Measurements from ENCODE around the gene DYRK2. TPM values are rescaled to one million over a fixed set of nuclear protein-coding genes. Genes with fewer than 3 reads are reported as not detected.
A peak's percentile ranks its signal among the peaks of the same experiment; 100 is the strongest.

The DYRK2 gene
- total RNA-seq, 1 donor from 2014 or later: 48.1 TPM

- H3K9me3 Mint-ChIP-seq (ENCODE audit: low read depth): no peaks in the 10 kb centered on the region
- H3K27ac Mint-ChIP-seq: no peak overlapping the region
- DNase-seq (ENCODE audit: low spot score, unreplicated experiment): no peak
- H3K4me1 Mint-ChIP-seq (ENCODE audit: low read depth): peaks cover 10% of the 10 kb centered on the region
- no peak overlapping the region for H3K4me3 Mint-ChIP-seq (ENCODE audit: low read depth)
- TF ChIP-seq, protein P1, sequence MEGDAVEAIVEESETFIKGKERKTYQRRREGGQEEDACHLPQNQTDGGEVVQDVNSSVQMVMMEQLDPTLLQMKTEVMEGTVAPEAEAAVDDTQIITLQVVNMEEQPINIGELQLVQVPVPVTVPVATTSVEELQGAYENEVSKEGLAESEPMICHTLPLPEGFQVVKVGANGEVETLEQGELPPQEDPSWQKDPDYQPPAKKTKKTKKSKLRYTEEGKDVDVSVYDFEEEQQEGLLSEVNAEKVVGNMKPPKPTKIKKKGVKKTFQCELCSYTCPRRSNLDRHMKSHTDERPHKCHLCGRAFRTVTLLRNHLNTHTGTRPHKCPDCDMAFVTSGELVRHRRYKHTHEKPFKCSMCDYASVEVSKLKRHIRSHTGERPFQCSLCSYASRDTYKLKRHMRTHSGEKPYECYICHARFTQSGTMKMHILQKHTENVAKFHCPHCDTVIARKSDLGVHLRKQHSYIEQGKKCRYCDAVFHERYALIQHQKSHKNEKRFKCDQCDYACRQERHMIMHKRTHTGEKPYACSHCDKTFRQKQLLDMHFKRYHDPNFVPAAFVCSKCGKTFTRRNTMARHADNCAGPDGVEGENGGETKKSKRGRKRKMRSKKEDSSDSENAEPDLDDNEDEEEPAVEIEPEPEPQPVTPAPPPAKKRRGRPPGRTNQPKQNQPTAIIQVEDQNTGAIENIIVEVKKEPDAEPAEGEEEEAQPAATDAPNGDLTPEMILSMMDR (IDR thresholded peaks at IDR 0.05; ENCODE audit: unreplicated experiment): no peak
- H3K36me3 Mint-ChIP-seq (ENCODE audit: insufficient read depth): peaks cover 31% of the 10 kb centered on the region
- no peaks in the 10 kb centered on the region for H3K27me3 Mint-ChIP-seq
Observed at GRCh38 chr12:67655829-67656228, 7.3 kb downstream of the DYRK2 start.

DNA sequence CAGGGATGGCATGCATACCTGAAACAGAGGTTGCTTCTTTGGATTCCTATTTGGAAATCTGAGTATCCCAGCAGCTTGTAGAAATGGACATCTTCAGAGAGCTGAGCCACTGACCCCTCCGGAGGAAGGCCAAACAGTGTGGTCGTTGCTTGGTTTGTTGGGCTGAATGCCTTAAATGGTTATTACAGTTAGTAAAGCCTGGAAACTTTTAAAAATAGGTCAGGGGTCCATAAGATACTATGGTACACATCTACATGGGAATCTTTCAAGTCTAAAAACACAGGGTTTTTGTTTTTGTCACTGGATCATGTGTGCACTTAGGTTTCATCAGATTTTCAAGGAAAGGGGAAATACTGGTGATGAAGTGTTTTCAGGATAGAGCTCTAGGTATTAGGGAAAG is 7.7 kb downstream of the DYRK2 start:
- Mint-ChIP-seq H3K9me3 (ENCODE audit: low read depth) (no peaks in the 10 kb centered on the region), H3K27ac (no peak overlapping the region), H3K4me3 (ENCODE audit: low read depth) (no peak overlapping the region)

DNA sequence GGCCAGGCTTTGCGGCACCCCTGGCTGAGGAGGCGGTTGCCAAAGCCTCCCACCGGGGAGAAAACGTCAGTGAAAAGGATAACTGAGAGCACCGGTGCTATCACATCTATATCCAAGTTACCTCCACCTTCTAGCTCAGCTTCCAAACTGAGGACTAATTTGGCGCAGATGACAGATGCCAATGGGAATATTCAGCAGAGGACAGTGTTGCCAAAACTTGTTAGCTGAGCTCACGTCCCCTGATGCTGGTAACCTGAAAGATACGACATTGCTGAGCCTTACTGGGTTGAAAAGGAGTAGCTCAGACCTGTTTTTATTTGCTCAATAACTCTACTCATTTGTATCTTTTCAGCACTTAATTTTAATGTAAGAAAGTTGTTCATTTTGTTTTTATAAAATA is 9.9 kb downstream of the DYRK2 start:
- Mint-ChIP-seq H3K9me3 (ENCODE audit: low read depth) (no peaks in the 10 kb centered on the region), H3K4me1 (ENCODE audit: low read depth) (peaks cover 3% of the 10 kb centered on the region), H3K27me3 (no peaks in the 10 kb centered on the region), H3K36me3 (ENCODE audit: insufficient read depth) (peaks cover 27% of the 10 kb centered on the region), H3K4me3 (ENCODE audit: low read depth) (no peak overlapping the region), H3K27ac (no peak overlapping the region)
- DNase-seq (ENCODE audit: low spot score, unreplicated experiment): no peak
- TF ChIP-seq, protein P1 (IDR thresholded peaks at IDR 0.05; ENCODE audit: unreplicated experiment): no peak

More for the DNA sequence above, 7.7 kb downstream of the DYRK2 start:
- Mint-ChIP-seq H3K36me3 (ENCODE audit: insufficient read depth) (peaks cover 29% of the 10 kb centered on the region), H3K27me3 (no peaks in the 10 kb centered on the region), H3K4me1 (ENCODE audit: low read depth) (peaks cover 7% of the 10 kb centered on the region)
- TF ChIP-seq, protein P1 (IDR thresholded peaks at IDR 0.05; ENCODE audit: unreplicated experiment): no peak
- DNase-seq (ENCODE audit: low spot score, unreplicated experiment): no peak

DNA sequence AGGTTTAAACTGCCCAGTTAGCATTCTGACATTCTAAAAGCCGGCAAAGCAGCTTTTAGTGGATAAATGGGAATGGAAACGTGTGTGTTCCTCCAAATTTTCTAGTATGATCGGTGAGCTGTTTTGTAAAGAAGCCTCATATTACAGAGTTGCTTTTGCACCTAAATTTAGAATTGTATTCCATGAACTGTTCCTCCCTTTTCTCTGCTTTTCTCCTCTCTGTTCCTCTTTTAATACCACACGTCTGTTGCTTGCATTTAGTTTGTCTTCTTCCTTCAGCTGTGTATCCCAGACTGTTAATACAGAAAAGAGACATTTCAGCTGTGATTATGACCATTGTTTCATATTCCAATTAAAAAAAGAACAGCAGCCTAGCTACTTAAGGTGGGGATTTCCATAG is 10.7 kb downstream of the DYRK2 start:
- DNase-seq (ENCODE audit: low spot score, unreplicated experiment): no peak
- TF ChIP-seq, protein P1 (IDR thresholded peaks at IDR 0.05; ENCODE audit: unreplicated experiment): no peak
- no peaks in the 10 kb centered on the region for H3K9me3 Mint-ChIP-seq (ENCODE audit: low read depth)
- H3K36me3 Mint-ChIP-seq (ENCODE audit: insufficient read depth): peaks cover 24% of the 10 kb centered on the region
- peak overlapping the region; percentile 1 for H3K27ac Mint-ChIP-seq
- no peaks in the 10 kb centered on the region for H3K27me3 Mint-ChIP-seq
- peaks cover 3% of the 10 kb centered on the region for H3K4me1 Mint-ChIP-seq (ENCODE audit: low read depth)
- no peak overlapping the region for H3K4me3 Mint-ChIP-seq (ENCODE audit: low read depth)

- TF ChIP-seq, protein P1 (IDR thresholded peaks at IDR 0.05; ENCODE audit: unreplicated experiment): no peak
- peaks cover 18% of the 10 kb centered on the region for H3K36me3 Mint-ChIP-seq (ENCODE audit: insufficient read depth)
- no peaks in the 10 kb centered on the region for H3K27me3 Mint-ChIP-seq
- H3K27ac Mint-ChIP-seq: no peak overlapping the region
- no peak for DNase-seq (ENCODE audit: low spot score, unreplicated experiment)
- H3K4me1 Mint-ChIP-seq (ENCODE audit: low read depth): peaks cover 2% of the 10 kb centered on the region
- no peaks in the 10 kb centered on the region for H3K9me3 Mint-ChIP-seq (ENCODE audit: low read depth)
- H3K4me3 Mint-ChIP-seq (ENCODE audit: low read depth): no peak overlapping the region
Observed at GRCh38 chr12:67661311-67662021, 12.9 kb downstream of the DYRK2 start.

All from progenitor cell of endocrine pancreas (in vitro differentiated cells).